Mesenchymal stem cell (in vitro differentiated cells and primary cell): Measurements from ENCODE around the gene MOGAT1.
"Not testable (repeated sequence)": the region's sequence is repeated elsewhere in the genome, so short reads cannot be mapped to it uniquely, and the experiment has no call there.

Source experiments
- DNase-seq: peaks from one replicate; pipeline ENCODE4 v3.0.0-alpha.2; 2013
- H2AFZ ChIP-seq: one replicate; pipeline ENCODE4 v1.6.1; 2013; ENCODE audit warnings: low read depth, mild to moderate bottlenecking, control low read depth, inconsistent platforms, low read length, moderate library complexity
- H2AK5ac ChIP-seq: 2 replicates; pipeline ENCODE4 v1.6.1; 2013; ENCODE audit warnings: low read length, moderate library complexity, mild to moderate bottlenecking, inconsistent platforms; ENCODE audit not compliant: severe bottlenecking
- H2BK120ac ChIP-seq: one replicate; pipeline ENCODE4 v1.6.1; 2013; ENCODE audit warnings: low read depth, mild to moderate bottlenecking, inconsistent platforms, low read length, moderate library complexity
- H2BK12ac ChIP-seq, 2 experiments: one replicate each; pipeline ENCODE4 v1.6.1; 2013; ENCODE audit warnings: inconsistent platforms in 2 of 2, low read length in 2 of 2, mild to moderate bottlenecking in 2 of 2, moderate library complexity in 2 of 2, control low read depth in 1 of 2
- H2BK15ac ChIP-seq: one replicate; pipeline ENCODE4 v1.6.1; 2013; ENCODE audit warnings: mild to moderate bottlenecking, low read depth, inconsistent platforms; ENCODE audit not compliant: poor library complexity, severe bottlenecking
- H2BK5ac ChIP-seq: 2 replicates; pipeline ENCODE4 v1.6.1; 2013; ENCODE audit warnings: low read depth, mild to moderate bottlenecking, low read length, control low read depth, inconsistent platforms; ENCODE audit not compliant: poor library complexity, severe bottlenecking
- H3K14ac ChIP-seq, 2 experiments: one replicate each; pipeline ENCODE4 v1.6.1; 2013; ENCODE audit warnings: inconsistent platforms in 2 of 2, low read length in 2 of 2, control low read depth in 1 of 2, mild to moderate bottlenecking in 1 of 2, moderate library complexity in 1 of 2
- H3K18ac ChIP-seq, 2 experiments: one replicate each; pipeline ENCODE4 v1.6.1; 2013; ENCODE audit warnings: inconsistent platforms in 2 of 2, low read length in 2 of 2, control low read depth in 1 of 2, low read depth in 1 of 2, mild to moderate bottlenecking in 1 of 2
- H3K23ac ChIP-seq, 2 experiments: one replicate each; pipeline ENCODE4 v1.6.1; 2013; ENCODE audit warnings: inconsistent platforms in 2 of 2, low read length in 2 of 2, mild to moderate bottlenecking in 2 of 2, moderate library complexity in 2 of 2, control low read depth in 1 of 2
- H3K27ac ChIP-seq: 2 replicates; pipeline ENCODE4 v1.5.1; 2013; ENCODE audit warnings: mild to moderate bottlenecking, moderate library complexity, low read length, control low read depth, inconsistent platforms; ENCODE audit not compliant: poor library complexity, severe bottlenecking
- H3K27me3 ChIP-seq, 2 experiments: 2 replicates each; pipeline versions ENCODE4 v1.6.1 to v1.7.0; 2013; ENCODE audit warnings: low read length in 2 of 2, mild to moderate bottlenecking in 2 of 2, moderate library complexity in 2 of 2, control low read depth in 1 of 2, inconsistent platforms in 1 of 2; ENCODE audit not compliant: control insufficient read depth in 1 of 2, insufficient read depth in 1 of 2
- H3K36me3 ChIP-seq, 2 experiments: 2 replicates each; pipeline versions ENCODE4 v1.6.1 to v1.7.0; 2013; ENCODE audit warnings: low read length in 2 of 2, control low read depth in 1 of 2, inconsistent platforms in 1 of 2, low read depth in 1 of 2, mild to moderate bottlenecking in 1 of 2; ENCODE audit not compliant: insufficient read depth in 2 of 2, control insufficient read depth in 1 of 2
- H3K4ac ChIP-seq, 2 experiments: one replicate each; pipeline ENCODE4 v1.6.1; 2013; ENCODE audit warnings: inconsistent platforms in 2 of 2, low read length in 2 of 2, mild to moderate bottlenecking in 2 of 2, moderate library complexity in 2 of 2, control low read depth in 1 of 2, low read depth in 1 of 2
- H3K4me1 ChIP-seq: 2 replicates; pipeline ENCODE4 v1.6.1; 2013; ENCODE audit warnings: low read depth, low read length, control low read depth; ENCODE audit not compliant: control insufficient read depth, insufficient read depth
- H3K4me2 ChIP-seq: 2 replicates; pipeline ENCODE4 v1.6.1; 2013; ENCODE audit warnings: low read length, mild to moderate bottlenecking, inconsistent platforms; ENCODE audit not compliant: poor library complexity, severe bottlenecking
- H3K4me3 ChIP-seq, 2 experiments: 2 replicates each; pipeline versions ENCODE4 v1.5.1 to v1.7.0; 2013; ENCODE audit warnings: low read length in 2 of 2, mild to moderate bottlenecking in 2 of 2, control low read depth in 1 of 2, low read depth in 1 of 2; ENCODE audit not compliant: insufficient read depth in 1 of 2
- H3K79me1 ChIP-seq: replicated peaks from 2 replicates; pipeline ENCODE4 v1.6.1; 2013; ENCODE audit warnings: mild to moderate bottlenecking, control low read depth, low read length, inconsistent platforms; ENCODE audit not compliant: poor library complexity, severe bottlenecking
- H3K9ac ChIP-seq: 2 replicates; pipeline ENCODE4 v1.7.0; 2013; ENCODE audit warnings: mild to moderate bottlenecking, low read length, moderate library complexity
- H3K9me3 ChIP-seq: 2 replicates; pipeline ENCODE4 v1.7.0; 2013; ENCODE audit warnings: mild to moderate bottlenecking, low read length; ENCODE audit not compliant: control insufficient read depth
- H4K8ac ChIP-seq: one replicate; pipeline ENCODE4 v1.6.1; 2013; ENCODE audit warnings: inconsistent platforms, mild to moderate bottlenecking, low read length, moderate library complexity
- H4K91ac ChIP-seq: one replicate; pipeline ENCODE4 v1.6.1; 2013; ENCODE audit warnings: mild to moderate bottlenecking, low read length, inconsistent platforms
- WGBS: methylation state at CpG from one replicate; pipeline ENCODE4 v1.1.7; 2013; ENCODE audit warnings: mixed read lengths; 5-methylcytosine and 5-hydroxymethylcytosine counted together

MOGAT1 gene

DNA sequence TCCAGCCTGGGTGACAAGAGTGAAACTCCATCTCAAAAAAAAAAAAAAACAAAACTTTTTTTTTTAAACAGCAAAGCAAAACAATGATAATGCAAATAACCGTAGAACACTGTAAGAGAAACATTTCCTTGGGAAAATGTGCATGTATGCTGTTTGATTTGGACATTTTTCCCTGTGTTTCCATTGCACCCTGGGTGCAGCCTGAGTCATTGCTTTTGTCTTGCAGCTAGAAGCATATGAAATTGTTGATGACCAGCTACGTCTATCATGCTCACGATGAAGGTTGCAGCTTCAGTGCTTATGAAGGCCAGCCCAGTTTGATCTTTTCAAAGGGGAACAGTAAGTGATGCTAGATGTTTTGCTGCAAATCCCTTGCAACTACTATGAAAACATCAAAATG lies 41.5 kb downstream of the MOGAT1 start:
- Histone ChIP-seq H2BK12ac (peak overlapping the region in 1 of 2 experiments; percentile 39), H3K4me2 (no peak overlapping the region), H3K4ac (no peak overlapping the region), H3K9ac (no peak overlapping the region), H2BK5ac (no peak overlapping the region), H3K18ac (no peak overlapping the region), H3K14ac (no peak overlapping the region), H3K79me1 (no peaks in the 10 kb centered on the region), H2BK15ac (no peak overlapping the region), H3K4me1 (peaks cover 8% of the 10 kb centered on the region), H3K27ac (no peak overlapping the region), H3K9me3 (no peaks in the 10 kb centered on the region), H3K27me3 (no peaks in the 10 kb centered on the region), H2BK120ac (no peak overlapping the region), H4K8ac (no peak overlapping the region), H3K23ac (no peak overlapping the region), H2AK5ac (no peak overlapping the region), H2AFZ (no peak overlapping the region), H4K91ac (no peak overlapping the region), H3K36me3 (no peaks in the 10 kb centered on the region), H3K4me3 (no peak overlapping the region)
- 97% methylated on average over 3 of the region's 3 CpGs for WGBS
- DNase-seq = no peak

DNA sequence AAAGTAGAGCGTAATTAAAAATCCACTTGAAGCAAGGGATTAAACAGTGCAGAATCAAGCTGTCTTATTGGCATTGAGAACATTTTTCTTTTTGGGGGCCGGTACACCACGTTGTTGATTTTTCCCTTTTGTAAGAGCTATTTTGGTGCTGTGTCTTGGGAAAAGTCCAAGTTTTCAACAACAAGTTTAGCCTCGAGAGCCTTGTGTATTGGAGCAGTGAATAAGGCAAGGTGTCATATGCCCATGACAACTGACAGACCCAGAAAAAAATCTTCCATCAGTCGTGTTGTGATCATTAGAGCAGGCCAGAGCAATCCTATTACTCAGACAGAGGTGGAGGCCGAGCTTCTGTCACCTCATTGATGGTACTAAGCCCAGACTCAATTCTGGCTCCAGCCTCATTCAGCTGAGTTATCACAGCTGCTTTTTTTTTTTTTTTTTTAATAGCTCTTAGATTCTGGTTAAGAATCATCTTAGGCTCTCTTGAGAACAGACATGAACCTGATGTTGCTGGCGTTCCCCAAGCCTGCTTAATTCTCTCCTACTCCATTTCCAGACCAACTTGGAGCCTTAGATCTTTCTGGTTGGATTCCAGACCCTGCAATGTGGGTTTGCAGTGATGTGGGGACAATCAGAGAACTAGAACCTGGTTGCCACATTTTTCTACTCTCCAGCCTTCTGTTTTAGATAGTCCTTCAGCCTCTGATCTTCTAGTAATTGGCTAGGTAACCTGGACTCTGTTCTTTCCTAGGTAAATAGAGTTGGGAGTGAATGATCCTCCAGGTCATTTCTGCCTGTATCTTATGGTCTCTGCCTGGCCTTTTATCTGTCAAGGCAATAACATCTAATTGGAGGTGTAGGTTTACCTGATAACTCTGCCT lies 43.1 kb downstream of the MOGAT1 start:
- Histone ChIP-seq H3K4me1 (peaks cover under 1% of the 10 kb centered on the region), H3K9ac (peak overlapping the region; percentile 11), H2AFZ (no peak overlapping the region), H3K27ac (no peak overlapping the region), H3K27me3 (no peaks in the 10 kb centered on the region), H4K8ac (no peak overlapping the region), H2AK5ac (no peak overlapping the region), H3K9me3 (no peaks in the 10 kb centered on the region), H3K23ac (no peak overlapping the region), H3K4me3 (no peak overlapping the region), H3K4ac (no peak overlapping the region), H2BK12ac (no peak overlapping the region), H4K91ac (no peak overlapping the region), H3K18ac (no peak overlapping the region), H3K4me2 (no peak overlapping the region), H2BK15ac (no peak overlapping the region), H2BK5ac (no peak overlapping the region), H3K36me3 (no peaks in the 10 kb centered on the region), H3K14ac (no peak overlapping the region), H2BK120ac (no peak overlapping the region), H3K79me1 (no peaks in the 10 kb centered on the region)
- peak; percentile 19 for DNase-seq
- 81% methylated on average over 6 of the region's 7 CpGs for WGBS

DNA sequence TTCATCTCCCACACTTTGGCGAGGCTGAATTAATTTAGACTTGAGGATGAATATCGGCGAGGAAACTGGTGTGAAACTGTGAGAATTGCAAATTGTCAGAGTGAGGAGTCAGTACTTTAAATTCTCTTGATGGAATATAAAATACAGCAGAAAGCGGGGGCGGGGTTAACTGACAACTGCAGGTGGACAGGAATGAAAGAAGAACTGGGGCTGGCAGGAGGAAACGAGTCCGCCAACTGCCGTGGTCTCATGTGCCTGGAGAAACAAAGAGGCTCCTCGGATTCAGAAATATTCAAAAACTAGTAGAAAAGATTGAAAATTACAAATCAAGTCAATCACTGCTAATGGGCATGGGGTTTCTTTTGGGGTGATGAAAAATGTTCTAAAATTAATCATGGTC lies 44.3 kb downstream of the MOGAT1 start:
- no peaks in the 10 kb centered on the region for H3K4me1 ChIP-seq
- H2AK5ac ChIP-seq = no peak overlapping the region
- H3K4me3 ChIP-seq = no peak overlapping the region
- H3K9ac ChIP-seq = no peak overlapping the region
- H3K27ac ChIP-seq = no peak overlapping the region
- H2BK12ac ChIP-seq = no peak overlapping the region
- H3K4ac ChIP-seq = no peak overlapping the region
- H2BK15ac ChIP-seq = no peak overlapping the region
- H3K23ac ChIP-seq = no peak overlapping the region
- no peak overlapping the region for H4K8ac ChIP-seq
- H2AFZ ChIP-seq = no peak overlapping the region
- no peak overlapping the region for H4K91ac ChIP-seq
- no peaks in the 10 kb centered on the region for H3K9me3 ChIP-seq
- no peak overlapping the region for H3K4me2 ChIP-seq
- DNase-seq = no peak
- 95% methylated on average over 8 of the region's 9 CpGs for WGBS
- H3K79me1 ChIP-seq = no peaks in the 10 kb centered on the region
- no peak overlapping the region for H3K14ac ChIP-seq
- H2BK5ac ChIP-seq = no peak overlapping the region
- no peaks in the 10 kb centered on the region for H3K36me3 ChIP-seq
- H3K18ac ChIP-seq = no peak overlapping the region
- no peak overlapping the region for H2BK120ac ChIP-seq
- no peaks in the 10 kb centered on the region for H3K27me3 ChIP-seq

DNA sequence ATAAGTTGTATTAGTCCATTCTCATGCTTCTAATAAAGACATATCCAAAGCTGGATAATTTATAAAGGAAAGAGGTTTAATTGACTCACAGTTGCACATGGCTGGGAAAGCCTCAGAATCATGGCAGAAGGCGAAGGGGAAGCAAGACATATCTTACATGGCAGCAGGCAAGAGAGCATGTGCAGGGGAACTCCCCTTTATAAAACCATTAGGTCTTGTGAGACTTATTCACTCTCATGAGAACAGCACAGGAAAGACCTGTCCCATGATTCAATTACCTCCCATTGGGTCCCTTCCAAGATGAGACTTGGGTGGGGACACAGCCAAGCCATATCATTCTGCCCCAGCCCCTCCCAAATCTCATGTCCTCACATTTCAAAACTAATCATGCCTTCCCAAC lies 48.3 kb downstream of the MOGAT1 start:
- H2AK5ac ChIP-seq, H3K9me3 ChIP-seq, H4K8ac ChIP-seq, DNase-seq, H2AFZ ChIP-seq, H3K23ac ChIP-seq, H3K36me3 ChIP-seq, H3K14ac ChIP-seq, H3K4me3 ChIP-seq, H3K4me2 ChIP-seq, H3K18ac ChIP-seq, H3K4me1 ChIP-seq, H3K27me3 ChIP-seq, H2BK120ac ChIP-seq, H2BK5ac ChIP-seq, H4K91ac ChIP-seq, H2BK15ac ChIP-seq, H3K79me1 ChIP-seq, H3K27ac ChIP-seq, H3K9ac ChIP-seq, H3K4ac ChIP-seq, H2BK12ac ChIP-seq: not testable (repeated sequence)
- WGBS = 91% methylated on average over 1 of the region's 1 CpG
